Measurements from ENCODE around the gene SVIL. TPM values are rescaled to one million over a fixed set of nuclear protein-coding genes. Genes with fewer than 3 reads are reported as not detected.
"Not testable (repeated sequence)": the region's sequence is repeated elsewhere in the genome, so short reads cannot be mapped to it uniquely, and the experiment has no call there.

SVIL gene
- total RNA-seq, 1 donor from 2014 or later, result 302 TPM

DNA sequence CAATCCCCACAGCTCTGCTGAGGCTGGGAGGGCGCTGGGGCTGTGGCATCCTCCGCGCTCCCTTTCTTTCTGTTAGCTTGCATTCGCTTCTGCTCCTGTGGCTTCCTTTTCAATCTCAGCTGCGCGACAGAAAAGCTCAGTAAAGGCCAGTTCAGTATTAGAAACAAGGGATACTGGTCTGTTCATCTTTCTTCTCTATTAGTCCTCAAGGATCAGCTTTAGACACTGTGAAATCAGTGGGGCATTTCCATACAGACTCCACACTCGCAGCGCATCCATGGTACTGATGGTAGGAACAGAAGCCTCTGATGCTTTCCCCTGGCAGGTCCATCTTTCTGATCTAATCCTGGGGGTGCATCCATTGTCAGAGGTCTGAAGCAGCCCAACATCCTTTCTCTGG lies 182.2 kb downstream of the SVIL start:
- no peak for ATAC-seq
- intact Hi-C loops (cut with micrococcal nuclease), result no loop called here

DNA sequence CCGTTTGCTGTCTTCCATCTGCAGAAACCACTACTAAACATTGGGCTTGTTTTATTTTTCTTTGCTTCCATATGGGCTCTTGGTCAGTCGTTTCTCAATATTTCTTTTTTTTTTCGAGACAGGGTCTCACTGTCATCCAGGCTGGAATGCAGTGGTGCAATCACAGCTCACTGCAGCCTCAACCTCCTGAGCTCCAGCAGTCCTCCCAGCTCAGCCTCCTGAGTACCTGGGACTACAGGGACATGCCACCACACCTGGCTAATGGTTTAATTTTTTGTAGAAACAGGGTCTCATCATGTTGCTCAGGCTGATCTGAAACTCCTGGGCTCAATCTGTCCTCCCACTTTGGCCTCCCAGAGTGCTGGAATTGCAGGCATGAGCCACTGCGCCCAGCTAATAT lies 182.8 kb downstream of the SVIL start:
- no peak for ATAC-seq
- DNase-seq, result no peak
- intact Hi-C loops (cut with micrococcal nuclease), result no loop called here

More for the DNA sequence above, 182.2 kb downstream of the SVIL start:
- no peak for DNase-seq

GRCh38 chr10:29450405-29450804 lies 184.4 kb downstream of the SVIL start:
- no peak for DNase-seq
- ATAC-seq, result no peak
- intact Hi-C loops (cut with micrococcal nuclease), result no loop called here

DNA sequence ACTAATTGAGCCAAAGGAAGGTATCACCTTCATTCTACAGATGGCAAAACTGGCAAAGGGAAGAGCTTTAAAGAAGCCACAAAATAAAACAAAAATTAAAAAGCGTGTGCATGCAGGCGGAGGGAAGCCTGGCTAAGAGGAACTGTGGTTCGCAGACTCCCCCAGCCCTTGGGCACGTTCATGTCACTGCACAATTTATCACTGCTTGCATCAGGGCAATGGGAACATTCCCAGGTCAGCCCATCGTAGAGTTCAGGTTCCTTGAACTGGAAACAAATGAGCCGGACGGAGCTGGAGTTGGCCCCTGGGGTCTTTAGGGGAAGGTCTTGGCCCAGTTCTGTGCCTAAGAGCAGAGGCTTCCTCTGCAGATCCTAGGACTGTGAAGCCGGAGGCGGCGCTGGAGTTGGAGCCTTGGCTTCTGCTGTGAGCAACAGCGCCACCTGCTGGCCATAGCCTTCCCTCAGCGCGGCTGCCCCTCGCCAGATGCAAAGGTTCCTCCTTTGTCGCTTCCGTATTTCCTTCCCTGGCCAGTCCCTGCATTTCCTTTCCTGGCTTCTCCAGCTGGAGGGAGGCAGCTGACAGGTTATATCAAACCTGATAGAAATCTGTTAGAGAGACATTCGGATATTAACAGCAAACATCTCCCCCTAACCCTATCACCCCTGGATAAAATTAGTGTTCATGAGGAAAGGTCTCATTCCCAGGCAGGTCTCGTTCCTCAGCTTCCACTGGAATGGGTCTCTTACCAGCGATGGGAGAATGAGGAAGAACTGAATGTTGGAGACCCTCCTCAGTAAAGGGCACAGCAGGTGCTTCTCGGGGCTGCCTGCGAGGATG lies 185.8 kb downstream of the SVIL start:
- DNase-seq (peak; percentile 93), ATAC-seq (peak; percentile 92)
- intact Hi-C loops (cut with micrococcal nuclease), result loop anchor here (10.0 kb wide), 1 partner anchor 54 kb away; no protein-coding TSS in a partner anchor

DNA sequence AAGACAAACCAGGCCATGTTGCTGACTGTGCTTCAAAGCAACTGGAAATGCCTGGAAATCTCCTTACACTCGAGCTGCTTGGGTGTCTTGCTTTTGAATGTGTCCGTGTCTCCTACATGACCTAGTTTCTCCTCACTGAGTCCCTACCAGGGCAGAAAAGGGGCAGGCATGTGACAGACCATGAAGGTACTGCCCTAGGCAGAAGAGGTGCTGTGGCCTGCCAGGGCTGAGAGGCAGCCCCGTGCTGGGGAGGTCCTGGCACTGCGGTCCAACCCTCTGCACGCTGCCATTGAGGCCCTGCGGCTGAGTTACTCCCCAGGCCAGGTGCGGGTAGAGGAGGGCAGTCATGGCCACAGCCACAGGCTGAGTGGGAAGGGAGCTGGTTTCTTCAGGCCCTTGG lies 186.6 kb downstream of the SVIL start:
- intact Hi-C loops (cut with micrococcal nuclease), result loop anchor here (10.0 kb wide), 1 partner anchor 53 kb away; no protein-coding TSS in a partner anchor
- ATAC-seq, result peak; percentile 70

DNA sequence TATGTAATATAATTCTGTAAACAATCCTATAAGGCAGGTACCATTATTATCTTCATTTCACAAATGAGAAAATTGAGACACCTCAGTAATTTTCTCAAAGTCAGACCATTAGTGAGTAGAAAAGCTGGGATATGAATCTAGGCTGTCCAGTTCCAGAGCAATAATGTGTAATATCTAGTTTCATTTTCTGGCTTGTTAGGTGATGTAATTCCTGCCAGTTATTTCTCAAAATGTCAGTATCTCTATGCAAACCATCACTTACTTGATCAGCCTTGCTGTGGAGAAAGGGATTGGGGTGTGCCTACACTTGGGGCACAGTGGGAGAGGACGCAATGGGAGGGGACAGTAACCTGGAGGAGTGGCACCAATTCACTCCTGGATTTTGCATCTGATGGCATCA lies 188.4 kb downstream of the SVIL start:
- DNase-seq, result no peak
- intact Hi-C loops (cut with micrococcal nuclease), result loop anchor here (10.0 kb wide), 1 partner anchor 52 kb away; no protein-coding TSS in a partner anchor
- ATAC-seq, result no peak

More for the DNA sequence above, 186.6 kb downstream of the SVIL start:
- DNase-seq, result peak; percentile 48

- no peak for ATAC-seq
- no peak for DNase-seq
- intact Hi-C loops (cut with micrococcal nuclease), result loop anchor here (10.0 kb wide), 1 partner anchor 49 kb away; no protein-coding TSS in a partner anchor
Observed at GRCh38 chr10:29443745-29444523, 190.8 kb downstream of the SVIL start.

GRCh38 chr10:29440981-29441380 lies 193.8 kb downstream of the SVIL start:
- intact Hi-C loops (cut with micrococcal nuclease), result loop anchor here (10.0 kb wide), 1 partner anchor 46 kb away; no protein-coding TSS in a partner anchor
- no peak for DNase-seq
- ATAC-seq, result no peak

DNA sequence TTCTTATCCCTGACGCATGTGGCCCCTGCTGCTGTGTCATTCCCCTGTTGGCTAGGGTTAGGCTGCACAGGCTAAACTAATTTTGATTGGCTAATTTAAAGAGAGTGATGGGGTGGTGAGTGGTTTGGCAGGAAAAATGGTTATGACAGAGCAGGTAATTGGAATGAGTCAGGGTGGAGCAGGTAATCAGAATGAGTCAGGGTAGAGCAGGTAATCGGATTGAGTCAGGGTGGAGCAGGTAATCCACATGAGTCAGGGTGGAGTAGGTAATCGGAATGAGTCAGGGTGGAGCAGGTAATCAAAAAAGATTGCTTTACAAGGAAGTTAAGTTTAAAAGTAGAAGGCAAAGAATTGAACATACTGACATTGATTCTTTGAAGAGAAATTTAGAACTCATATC lies 195.8 kb downstream of the SVIL start:
- ATAC-seq; intact Hi-C loops (cut with micrococcal nuclease); DNase-seq: not testable (repeated sequence)

GRCh38 chr10:29438271-29438670 lies 196.5 kb downstream of the SVIL start:
- DNase-seq, result no peak
- ATAC-seq, result no peak
- intact Hi-C loops (cut with micrococcal nuclease), result no loop called here

- DNase-seq, result no peak
- intact Hi-C loops (cut with micrococcal nuclease), result no loop called here
- ATAC-seq, result no peak
Observed at GRCh38 chr10:29437871-29438270, 196.9 kb downstream of the SVIL start.

DNA sequence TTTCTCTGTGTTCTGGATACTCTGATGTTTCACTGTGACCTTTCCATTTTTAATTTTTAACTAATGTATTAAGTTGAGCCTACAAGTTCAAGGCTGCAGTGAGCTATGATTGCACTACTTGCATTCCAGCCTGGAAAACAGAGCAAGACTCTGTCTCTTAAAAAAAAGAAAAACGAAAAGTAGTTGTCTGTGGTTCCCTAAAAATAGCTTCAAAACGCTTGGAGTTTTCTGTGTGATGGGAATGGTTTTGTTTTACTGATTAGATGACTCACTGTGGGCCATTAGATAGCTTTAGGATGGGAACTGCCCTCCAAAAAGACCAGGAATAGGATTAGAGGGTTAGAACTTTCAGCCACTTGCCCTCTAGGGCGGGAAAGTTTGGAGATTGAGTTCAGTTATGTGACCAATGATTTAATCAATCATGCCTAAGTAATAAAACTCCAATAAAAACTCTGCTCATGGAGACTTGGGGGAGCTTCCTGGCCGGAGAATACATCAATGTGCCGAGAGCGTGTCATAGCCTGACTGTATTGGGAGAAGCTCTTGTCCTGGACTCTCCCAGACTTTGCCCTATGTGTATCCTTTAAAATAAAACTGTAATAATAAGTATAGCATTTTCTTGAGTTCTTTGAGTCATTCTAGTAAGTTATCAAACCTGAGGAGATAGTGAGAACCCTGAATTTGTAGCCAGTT lies 198.8 kb downstream of the SVIL start:
- no peak for ATAC-seq
- intact Hi-C loops (cut with micrococcal nuclease), result no loop called here
- DNase-seq, result no peak

DNA sequence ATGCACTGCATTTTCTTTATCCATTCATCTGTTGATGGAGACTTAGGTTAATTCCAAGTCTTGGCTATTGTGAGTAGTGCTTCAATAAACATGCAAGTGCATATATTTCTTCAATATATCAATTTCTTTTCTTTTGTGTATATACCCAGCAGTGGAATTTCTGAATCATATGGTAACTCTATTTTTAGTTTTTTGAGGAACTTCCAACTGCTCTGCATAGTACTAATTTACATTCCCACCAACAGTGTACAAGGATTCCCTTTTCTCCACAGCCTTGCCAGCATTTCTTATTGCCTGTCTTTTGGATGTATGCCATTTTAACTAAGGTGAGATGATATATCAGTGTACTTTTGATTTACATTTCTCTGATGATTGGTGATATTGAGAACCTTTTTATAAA lies 200.7 kb downstream of the SVIL start:
- ATAC-seq, result no peak
- intact Hi-C loops (cut with micrococcal nuclease), result no loop called here
- DNase-seq, result no peak

DNA sequence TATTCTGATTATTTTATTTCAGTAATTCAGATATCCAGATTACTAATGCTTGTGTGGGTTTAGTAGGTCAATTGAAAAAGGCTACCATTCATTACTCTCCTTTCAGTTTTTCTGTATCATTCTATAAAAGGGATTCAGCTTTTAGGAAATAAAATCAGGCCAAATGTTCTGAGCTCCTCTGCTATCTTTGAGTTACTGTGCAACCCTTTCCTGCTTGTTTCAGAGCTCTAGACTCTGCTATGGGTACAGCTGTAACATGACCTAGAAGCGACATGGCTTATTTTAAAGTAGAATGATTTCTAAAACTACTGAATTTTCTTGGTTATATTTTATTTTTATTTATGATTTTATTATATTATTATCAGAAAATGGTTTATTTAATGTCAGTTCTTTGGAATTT lies 203.1 kb downstream of the SVIL start:
- DNase-seq, result no peak
- intact Hi-C loops (cut with micrococcal nuclease), result no loop called here
- ATAC-seq, result no peak

- DNase-seq (no peak), ATAC-seq (no peak)
- intact Hi-C loops (cut with micrococcal nuclease), result no loop called here
Observed at GRCh38 chr10:29430101-29430500, 204.7 kb downstream of the SVIL start.

GRCh38 chr10:29428486-29428885 lies 206.3 kb downstream of the SVIL start:
- intact Hi-C loops (cut with micrococcal nuclease), result no loop called here
- ATAC-seq (no peak), DNase-seq (no peak)

DNA sequence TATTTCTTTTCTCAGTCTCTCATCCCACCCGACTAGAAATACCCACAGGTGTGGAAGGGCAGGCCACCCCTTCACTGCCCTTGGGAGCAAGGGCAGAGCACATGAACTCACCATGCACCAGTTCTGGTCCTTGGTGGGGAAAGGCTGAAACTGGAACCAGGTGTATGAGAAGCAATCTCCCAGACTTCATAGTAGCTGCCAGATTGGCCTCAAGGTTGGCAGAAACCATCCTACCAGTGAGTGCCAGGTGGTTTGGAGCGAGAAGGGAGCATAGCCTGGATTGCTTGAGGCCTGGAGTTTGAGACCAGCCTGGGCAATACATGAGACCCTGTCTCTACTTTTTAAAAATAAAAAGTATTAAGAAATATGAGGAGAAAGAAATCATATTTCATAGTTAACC lies 207.1 kb downstream of the SVIL start:
- no peak for ATAC-seq
- DNase-seq, result no peak
- intact Hi-C loops (cut with micrococcal nuclease), result no loop called here

- ATAC-seq, result no peak
- no peak for DNase-seq
- intact Hi-C loops (cut with micrococcal nuclease), result no loop called here
Observed at GRCh38 chr10:29426420-29426819, 208.4 kb downstream of the SVIL start.

GRCh38 chr10:29424017-29424416 lies 210.8 kb downstream of the SVIL start:
- DNase-seq (no peak), ATAC-seq (no peak)
- intact Hi-C loops (cut with micrococcal nuclease), result no loop called here

DNA sequence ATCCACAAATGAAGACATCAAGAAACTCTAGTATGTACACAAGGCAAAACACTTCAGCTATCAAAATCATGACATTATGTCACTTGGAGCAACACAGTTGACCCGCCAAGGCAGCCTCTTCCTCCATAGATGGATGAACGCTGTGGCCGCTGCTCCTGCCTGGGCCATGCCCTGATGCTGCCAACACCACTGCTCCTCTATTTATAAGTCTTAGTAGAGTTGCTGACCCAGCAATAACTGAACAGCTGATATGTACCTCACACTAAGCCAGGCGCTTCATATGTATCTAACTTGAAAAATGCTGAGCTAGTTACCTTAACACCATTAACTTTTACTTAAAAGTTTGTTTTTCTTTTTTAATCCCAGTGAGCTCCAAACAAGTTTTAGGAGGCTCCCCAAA lies 214.0 kb downstream of the SVIL start:
- intact Hi-C loops (cut with micrococcal nuclease), result no loop called here
- peak; percentile 60 for DNase-seq
- peak; percentile 94 for ATAC-seq

Data from left ventricle myocardium superior (tissue), 1 donor.